Vagina (tissue), 2 donors: Measurements from ENCODE around the gene ELL2. TPM values are rescaled to one million over a fixed set of nuclear protein-coding genes. Genes with fewer than 3 reads are reported as not detected.

Experiments
- DNase-seq, 2 donors: peaks; one replicate each; pipeline ENCODE4 v3.0.0-alpha.2; 2017; ENCODE audit errors: extremely low spot score in 2 of 2
- H3K27ac ChIP-seq: fragments of 200-600 bp; sonication (generic); one replicate; pipeline ENCODE4 v1.5.1; 2019
- H3K27me3 ChIP-seq: fragments of 200-600 bp; sonication (generic); one replicate; pipeline ENCODE4 v1.5.1; 2019
- H3K36me3 ChIP-seq, 2 donors: fragments of 200-600 bp; sonication (generic); one replicate each; pipeline ENCODE4 v1.5.1; 2017 to 2019
- H3K4me1 ChIP-seq: fragments of 200-600 bp; sonication (generic); one replicate; pipeline ENCODE4 v1.5.1; 2019
- H3K4me3 ChIP-seq, 2 donors: fragments of 200-600 bp; sonication (generic); 1 replicate in 1 of 2; 2 replicates in 1 of 2; pipeline ENCODE4 v1.5.1; 2016 to 2019
- H3K9me3 ChIP-seq: fragments of 200-600 bp; sonication (generic); one replicate; pipeline ENCODE4 v1.5.1; 2019
- POLR2A ChIP-seq, 2 donors: fragments of 450-650 bp; IDR thresholded peaks; one replicate each; pipeline ENCODE4 v1.6.1; 2017; ENCODE audit warnings: antibody characterized with exemption in 2 of 2, mild to moderate bottlenecking in 2 of 2, moderate library complexity in 2 of 2
- POLR2AphosphoS5 ChIP-seq, 2 donors: sonication (generic); formaldehyde crosslinking; IDR thresholded peaks; one replicate each; pipeline ENCODE4 v1.9.0; 2017; ENCODE audit warnings: antibody characterized with exemption in 2 of 2, mild to moderate bottlenecking in 2 of 2, low read depth in 1 of 2; ENCODE audit not compliant: insufficient read depth in 1 of 2
- intact Hi-C: fragments of 100-400 bp; cut with DNase I; formaldehyde crosslinking; loops from one replicate; pipeline ENCODE4 v1.15.1; 2023
- total RNA-seq: library from RNA; depleted of rRNA; stranded (reverse); fragments of >200 nt; gene quantifications from one replicate; pipeline ENCODE4 v1.2.3, GENCODE V29; 2016
- TF ChIP-seq, protein P1 (sequence below), 3 experiments: fragments of 450-650 bp in 2 of 3; fragments of 200-600 bp in 1 of 3; sonication (generic) in 1 of 3; IDR thresholded peaks; one replicate each; pipeline ENCODE4 v1.5.1; 2017 to 2019; ENCODE audit warnings: antibody characterized with exemption in 3 of 3, mild to moderate bottlenecking in 2 of 3, moderate library complexity in 2 of 3

ELL2 gene
- total RNA-seq, 1 donor from 2014 or later = 113 TPM

DNA sequence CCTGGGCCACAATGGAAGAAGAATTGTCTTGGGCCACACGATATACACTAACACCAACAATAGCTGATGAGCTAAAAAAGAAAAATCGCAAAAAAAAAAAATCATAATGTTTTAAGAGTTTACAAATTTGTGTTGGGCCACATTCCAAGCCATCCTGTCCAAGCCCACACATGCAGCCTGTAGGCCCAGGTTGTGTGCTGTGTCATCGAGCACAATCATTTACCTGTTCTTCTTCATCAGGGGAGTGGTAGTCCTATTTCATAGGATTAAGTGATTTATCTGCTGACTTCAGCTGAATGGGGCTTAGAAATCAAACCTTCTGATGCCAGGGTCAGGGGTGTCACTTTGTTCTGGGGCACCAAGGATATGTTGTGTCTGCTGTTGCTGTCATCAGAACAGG lies 44.6 kb upstream of the ELL2 start:
- no peaks in the 10 kb centered on the region for H3K4me1 ChIP-seq
- H3K36me3 ChIP-seq = no peaks in the 10 kb centered on the region
- H3K27me3 ChIP-seq = no peaks in the 10 kb centered on the region
- no peak overlapping the region for H3K4me3 ChIP-seq
- no peak overlapping the region for H3K27ac ChIP-seq
- no peaks in the 10 kb centered on the region for H3K9me3 ChIP-seq
- TF ChIP-seq, protein P1, sequence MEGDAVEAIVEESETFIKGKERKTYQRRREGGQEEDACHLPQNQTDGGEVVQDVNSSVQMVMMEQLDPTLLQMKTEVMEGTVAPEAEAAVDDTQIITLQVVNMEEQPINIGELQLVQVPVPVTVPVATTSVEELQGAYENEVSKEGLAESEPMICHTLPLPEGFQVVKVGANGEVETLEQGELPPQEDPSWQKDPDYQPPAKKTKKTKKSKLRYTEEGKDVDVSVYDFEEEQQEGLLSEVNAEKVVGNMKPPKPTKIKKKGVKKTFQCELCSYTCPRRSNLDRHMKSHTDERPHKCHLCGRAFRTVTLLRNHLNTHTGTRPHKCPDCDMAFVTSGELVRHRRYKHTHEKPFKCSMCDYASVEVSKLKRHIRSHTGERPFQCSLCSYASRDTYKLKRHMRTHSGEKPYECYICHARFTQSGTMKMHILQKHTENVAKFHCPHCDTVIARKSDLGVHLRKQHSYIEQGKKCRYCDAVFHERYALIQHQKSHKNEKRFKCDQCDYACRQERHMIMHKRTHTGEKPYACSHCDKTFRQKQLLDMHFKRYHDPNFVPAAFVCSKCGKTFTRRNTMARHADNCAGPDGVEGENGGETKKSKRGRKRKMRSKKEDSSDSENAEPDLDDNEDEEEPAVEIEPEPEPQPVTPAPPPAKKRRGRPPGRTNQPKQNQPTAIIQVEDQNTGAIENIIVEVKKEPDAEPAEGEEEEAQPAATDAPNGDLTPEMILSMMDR (IDR thresholded peaks at IDR 0.05) = no peak
- TF ChIP-seq POLR2AphosphoS5 (IDR thresholded peaks at IDR 0.05; ENCODE audit: insufficient read depth in 1 of 2, low read depth in 1 of 2) = no peak
- TF ChIP-seq POLR2A (IDR thresholded peaks at IDR 0.05) = no peak
- no peak for DNase-seq
- intact Hi-C loops = no loop called here

DNA sequence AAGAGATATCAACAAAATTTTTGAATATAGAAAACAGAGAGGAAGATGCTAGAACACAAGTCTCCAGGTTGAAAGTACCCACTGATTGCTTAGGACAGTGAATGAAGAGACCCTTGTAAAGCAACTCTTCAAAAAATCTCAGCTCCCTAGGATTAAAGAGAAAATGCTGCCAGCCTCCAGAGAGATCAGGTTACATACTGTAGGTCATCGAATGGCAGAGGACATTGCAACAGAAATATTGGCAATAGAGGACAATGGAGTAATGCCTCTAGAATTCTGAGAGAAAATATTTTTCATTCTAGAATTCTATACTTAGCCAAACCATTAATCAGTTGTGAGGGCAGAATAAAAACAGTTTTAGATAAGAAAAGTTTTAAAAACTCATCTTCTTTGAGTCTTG lies 43.1 kb upstream of the ELL2 start:
- no peaks in the 10 kb centered on the region for H3K36me3 ChIP-seq
- TF ChIP-seq, protein P1 (IDR thresholded peaks at IDR 0.05) = no peak
- TF ChIP-seq POLR2AphosphoS5 (IDR thresholded peaks at IDR 0.05; ENCODE audit: insufficient read depth in 1 of 2, low read depth in 1 of 2) (no peak), POLR2A (IDR thresholded peaks at IDR 0.05) (no peak)
- no peak for DNase-seq
- H3K27ac ChIP-seq = no peak overlapping the region
- H3K4me1 ChIP-seq = no peaks in the 10 kb centered on the region
- H3K4me3 ChIP-seq = no peak overlapping the region
- H3K27me3 ChIP-seq = no peaks in the 10 kb centered on the region
- no peaks in the 10 kb centered on the region for H3K9me3 ChIP-seq
- intact Hi-C loops = no loop called here

DNA sequence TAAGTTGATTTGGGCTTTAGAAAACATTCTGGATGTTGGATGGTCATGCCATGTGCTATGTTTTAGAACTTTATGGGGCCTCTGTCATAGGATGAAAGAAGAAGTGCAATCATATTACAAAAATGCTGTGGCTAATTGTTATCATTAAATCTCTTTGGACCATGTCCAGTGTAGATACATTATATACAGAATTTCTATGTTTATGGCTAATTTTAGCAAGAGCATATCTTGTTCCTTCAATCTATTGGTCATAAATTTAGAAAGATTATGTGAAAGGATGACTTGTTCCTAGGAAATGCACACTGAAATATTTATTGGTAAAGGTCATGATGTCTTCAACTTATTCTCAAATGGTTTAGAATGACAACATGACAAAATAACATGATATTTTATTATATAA lies 42.4 kb upstream of the ELL2 start:
- H3K27ac ChIP-seq = no peak overlapping the region
- DNase-seq = no peak
- TF ChIP-seq POLR2A (IDR thresholded peaks at IDR 0.05) (no peak), POLR2AphosphoS5 (IDR thresholded peaks at IDR 0.05; ENCODE audit: insufficient read depth in 1 of 2, low read depth in 1 of 2) (no peak)
- TF ChIP-seq, protein P1 (IDR thresholded peaks at IDR 0.05) = no peak
- H3K27me3 ChIP-seq = no peaks in the 10 kb centered on the region
- intact Hi-C loops = no loop called here
- no peaks in the 10 kb centered on the region for H3K36me3 ChIP-seq
- no peaks in the 10 kb centered on the region for H3K4me1 ChIP-seq
- H3K4me3 ChIP-seq = no peak overlapping the region
- H3K9me3 ChIP-seq = no peaks in the 10 kb centered on the region

DNA sequence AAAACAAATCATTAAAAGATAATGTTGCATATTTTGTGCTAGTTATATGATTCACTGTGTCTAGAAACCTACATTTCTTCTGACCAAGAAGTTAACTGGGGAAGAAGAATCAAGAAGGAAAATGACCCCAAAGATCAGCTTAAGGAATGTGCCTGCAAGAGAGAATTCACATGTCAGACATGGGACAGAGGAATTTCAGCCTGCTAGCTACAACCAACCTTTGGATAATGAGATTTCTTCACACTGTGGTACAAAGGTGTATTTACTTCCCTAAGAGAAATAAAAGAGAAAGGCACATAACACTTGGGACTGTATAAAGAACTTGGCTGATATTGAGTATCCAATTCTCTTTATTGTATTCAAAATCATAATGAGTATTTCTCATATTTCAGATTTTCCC lies 39.6 kb upstream of the ELL2 start:
- Histone ChIP-seq H3K36me3 (no peaks in the 10 kb centered on the region), H3K4me3 (no peak overlapping the region), H3K27me3 (no peaks in the 10 kb centered on the region), H3K4me1 (no peaks in the 10 kb centered on the region), H3K27ac (no peak overlapping the region), H3K9me3 (no peaks in the 10 kb centered on the region)
- TF ChIP-seq POLR2A (IDR thresholded peaks at IDR 0.05) (no peak), POLR2AphosphoS5 (IDR thresholded peaks at IDR 0.05; ENCODE audit: insufficient read depth in 1 of 2, low read depth in 1 of 2) (no peak)
- TF ChIP-seq, protein P1 (IDR thresholded peaks at IDR 0.05) = no peak
- intact Hi-C loops = no loop called here
- DNase-seq = no peak

DNA sequence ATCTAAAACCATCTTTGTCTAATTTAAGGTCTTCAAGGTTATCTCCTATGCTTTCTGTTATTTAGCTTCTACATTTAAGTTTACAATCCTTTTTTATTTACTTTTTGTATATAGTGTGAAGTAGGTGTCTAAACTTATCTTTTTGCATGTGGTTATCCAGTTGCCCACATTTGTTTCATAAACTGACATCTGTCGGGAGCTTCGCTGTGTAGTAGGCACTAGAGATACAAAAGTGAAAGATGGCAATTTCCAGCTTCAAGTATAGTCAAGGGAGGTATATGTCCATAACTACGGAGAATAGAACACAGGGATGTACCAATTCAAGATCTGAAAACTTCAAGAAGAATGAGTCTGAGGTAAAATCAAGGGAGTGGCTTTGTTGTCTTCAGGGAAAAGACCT lies 38.7 kb upstream of the ELL2 start:
- Histone ChIP-seq H3K27ac (no peak overlapping the region), H3K27me3 (no peaks in the 10 kb centered on the region), H3K4me3 (no peak overlapping the region), H3K36me3 (no peaks in the 10 kb centered on the region), H3K9me3 (no peaks in the 10 kb centered on the region), H3K4me1 (no peaks in the 10 kb centered on the region)
- intact Hi-C loops = no loop called here
- TF ChIP-seq, protein P1 (IDR thresholded peaks at IDR 0.05) = no peak
- no peak for DNase-seq
